HepG2 (cell line): ENCODE measurements around the gene ANTKMT. TPM values are rescaled to one million over a fixed set of nuclear protein-coding genes. Genes with fewer than 3 reads are reported as not detected.

Experiments
- ARID5B ChIP-seq: IDR thresholded peaks from 2 replicates; pipeline ENCODE4 v1.4.0; 2020; ENCODE audit warnings: mild to moderate bottlenecking, missing genetic modification reagents
- ARNT2 ChIP-seq: sonication (generic); formaldehyde crosslinking; IDR thresholded peaks from 2 replicates; pipeline ENCODE4 v1.8.0; 2022; ENCODE audit warnings: mild to moderate bottlenecking, low read depth, missing genetic modification reagents, moderate library complexity
- ATF1 ChIP-seq: IDR thresholded peaks from 2 replicates; pipeline ENCODE4 v1.6.1; 2016; ENCODE audit warnings: mild to moderate bottlenecking, control low read depth
- ATF4 ChIP-seq, 2 experiments: fragments of 450-650 bp in 1 of 2; sonication (generic) in 1 of 2; formaldehyde crosslinking; IDR thresholded peaks; 2 replicates each; pipeline versions ENCODE4 v1.5.0 to v1.8.0; 2020 to 2022; ENCODE audit warnings: mild to moderate bottlenecking in 1 of 2, missing genetic modification reagents in 1 of 2
- CERS6 ChIP-seq: sonication (generic); formaldehyde crosslinking; IDR thresholded peaks from 2 replicates; pipeline ENCODE4 v1.5.0; 2020; ENCODE audit warnings: missing genetic modification reagents
- ETV6 ChIP-seq: sonication (generic); formaldehyde crosslinking; conservative IDR thresholded peaks from 2 replicates; pipeline ENCODE4 v1.4.0; 2020; ENCODE audit warnings: missing genetic modification reagents
- HIVEP1 ChIP-seq: sonication (generic); formaldehyde crosslinking; IDR thresholded peaks from 2 replicates; pipeline ENCODE4 v1.4.0; 2020; ENCODE audit warnings: mild to moderate bottlenecking, missing genetic modification reagents
- HNF4G ChIP-seq, 2 experiments: sonication (generic) in 1 of 2; formaldehyde crosslinking in 1 of 2; IDR thresholded peaks; 2 replicates each; pipeline versions ENCODE4 v1.4.0 to v1.6.1; 2011 to 2020; ENCODE audit warnings: borderline replicate concordance in 2 of 2, low read depth in 2 of 2, mild to moderate bottlenecking in 2 of 2, low read length in 1 of 2, missing genetic modification reagents in 1 of 2, moderate library complexity in 1 of 2
- MBD4 ChIP-seq: IDR thresholded peaks from 2 replicates; pipeline ENCODE4 v1.6.1; 2012; ENCODE audit warnings: low read length, inconsistent platforms, borderline replicate concordance
- NR2F6 ChIP-seq, 2 experiments: IDR thresholded peaks; 2 replicates each; pipeline ENCODE4 v1.6.1; 2016; ENCODE audit warnings: antibody characterized with exemption in 1 of 2, mild to moderate bottlenecking in 1 of 2
- SRSF9 ChIP-seq: fragments of 200-400 bp; formaldehyde crosslinking; IDR thresholded peaks from 2 replicates; pipeline ENCODE4 v1.6.1; 2018; ENCODE audit warnings: borderline replicate concordance, mild to moderate bottlenecking, low read depth, low read length; ENCODE audit not compliant: insufficient read depth, poor library complexity, severe bottlenecking
- TERF1 ChIP-seq: sonication (generic); formaldehyde crosslinking; IDR thresholded peaks from 2 replicates; pipeline ENCODE4 v1.8.0; 2022; ENCODE audit warnings: mild to moderate bottlenecking, missing genetic modification reagents, moderate library complexity
- THRA ChIP-seq: sonication (generic); formaldehyde crosslinking; IDR thresholded peaks from 2 replicates; pipeline ENCODE4 v1.4.0; 2020; ENCODE audit warnings: missing genetic modification reagents, borderline replicate concordance
- XBP1 ChIP-seq: sonication (generic); formaldehyde crosslinking; IDR thresholded peaks from 2 replicates; pipeline ENCODE4 v1.5.0; 2020; ENCODE audit warnings: missing genetic modification reagents
- ZNF337 ChIP-seq: sonication (generic); formaldehyde crosslinking; IDR thresholded peaks from 2 replicates; pipeline ENCODE4 v1.5.1; 2020; ENCODE audit warnings: missing genetic modification reagents, low read depth, mild to moderate bottlenecking, borderline replicate concordance
- ZNF672 ChIP-seq: sonication (generic); formaldehyde crosslinking; IDR thresholded peaks from 2 replicates; pipeline ENCODE4 v1.8.1; 2022; ENCODE audit warnings: missing genetic modification reagents
- polyA plus RNA-seq, 8 experiments: library from polyadenylated mRNA; depleted of rRNA in 3 of 8; stranded (reverse) in 7 of 8; unstranded in 1 of 8; fragments of >200 nt; fragmentation: Illumina TruSeq in 4 of 8; extraction: Trizol in 4 of 8; gene quantifications; 2 replicates each; pipeline versions ENCODE4 v1.2.1 to v1.2.3, GENCODE V29; 2011 to 2016; ENCODE audit warnings: low read depth in 4 of 8, missing spikeins in 1 of 8, mixed read lengths in 1 of 8; ENCODE audit not compliant: insufficient read depth in 1 of 8
- total RNA-seq, 5 experiments: library from RNA; depleted of rRNA; stranded (reverse); fragments of >200 nt; fragmentation: Illumina TruSeq; extraction: Trizol; gene quantifications; 2 replicates each; pipeline ENCODE4 v1.2.3, GENCODE V29; 2016; ENCODE audit warnings: low read depth in 1 of 5

Gene ANTKMT
- total and polyA plus RNA-seq, 2 of the 13 experiments (the other 11 are each of a cell fraction or from before 2014, with no cell fraction given): 7.5 to 47.8 TPM

GRCh38 chr16:679814-680624 is 40.9 kb upstream of the ANTKMT start, which contains the start of gene STUB1 (continued):
- TF ChIP-seq ZNF337 (no peak), SRSF9 (no peak), CERS6 (CRISPR knock-in tag) (no peak), THRA (no peak), NR2F6 (IDR thresholded peaks at IDR 0.05) (no peak), NR2F6 (CRISPR knock-in tag; IDR thresholded peaks at IDR 0.05) (no peak), MBD4 (no peak), XBP1 (no peak), HIVEP1 (CRISPR knock-in tag) (no peak), ATF4 (CRISPR knock-in tag; IDR thresholded peaks at IDR 0.05) (no peak), HNF4G (IDR thresholded peaks at IDR 0.05; ENCODE audit: borderline replicate concordance, low read depth, low read length) (no peak), HNF4G (CRISPR knock-in tag; IDR thresholded peaks at IDR 0.05; ENCODE audit: borderline replicate concordance, low read depth) (no peak), ATF1 (no peak), ARNT2 (CRISPR knock-in tag) (no peak), TERF1 (CRISPR knock-in tag) (no peak), ZNF672 (CRISPR knock-in tag) (no peak), ETV6 (CRISPR knock-in tag) (no peak), ARID5B (CRISPR knock-in tag) (0 out of 2 replicates have a peak, but pooled peaks have one; percentile 17)
